CD4-positive, alpha-beta T cell treated with Interleukin-4 for 4 hours (primary cell): ENCODE measurements around the gene SLC5A6.

Experiments
- DNase-seq: peaks from one replicate; pipeline ENCODE4 v3.0.0-alpha.2; 2020

Gene SLC5A6

DNA sequence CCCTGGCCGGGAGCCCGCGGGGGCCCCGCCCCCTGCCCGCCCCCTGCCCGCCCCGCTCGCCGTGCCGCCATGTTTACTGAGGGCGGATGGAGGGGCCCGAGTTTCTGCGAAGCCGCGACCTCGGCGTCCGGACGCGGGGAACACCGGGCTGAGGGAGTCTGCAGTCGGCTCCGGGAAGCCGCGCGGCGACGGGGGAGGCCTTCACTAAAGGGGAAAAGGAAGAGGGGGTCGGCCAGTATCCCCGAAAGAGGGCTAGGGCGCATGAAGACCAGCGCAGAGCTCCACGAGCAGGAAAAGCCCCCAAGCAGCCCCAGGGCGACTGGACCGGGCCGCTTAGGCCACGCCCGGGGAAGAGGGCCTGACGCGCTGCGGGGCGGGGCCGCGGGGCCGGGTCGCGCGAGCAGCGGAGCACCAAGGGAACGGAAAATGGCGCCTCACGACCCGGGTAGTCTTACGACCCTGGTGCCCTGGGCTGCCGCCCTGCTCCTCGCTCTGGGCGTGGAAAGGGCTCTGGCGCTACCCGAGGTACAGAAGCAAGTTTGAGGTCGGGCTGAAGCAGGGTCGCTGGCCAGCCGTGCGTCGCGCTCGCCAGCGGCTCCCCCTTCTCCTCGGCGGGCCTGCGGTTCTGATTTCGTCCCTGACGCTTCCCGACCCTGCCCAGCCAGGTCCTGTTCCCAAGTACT lies at the start of gene SLC5A6, which contains the start of gene ATRAID:
Gene SLC5A6, minus strand, starts transcription at position 326 of the 683 bp plus-strand sequence. CDS start 4,618 bp downstream, outside the sequence.
Gene ATRAID, plus strand, starts transcription at position 99 of the 683 bp plus-strand sequence. Its CDS starts 328 bp downstream, at position 427.
- DNase-seq = peak; percentile 85

GRCh38 chr2:27261241-27261925 lies 49.3 kb upstream of the SLC5A6 start:
- DNase-seq = no peak

DNA sequence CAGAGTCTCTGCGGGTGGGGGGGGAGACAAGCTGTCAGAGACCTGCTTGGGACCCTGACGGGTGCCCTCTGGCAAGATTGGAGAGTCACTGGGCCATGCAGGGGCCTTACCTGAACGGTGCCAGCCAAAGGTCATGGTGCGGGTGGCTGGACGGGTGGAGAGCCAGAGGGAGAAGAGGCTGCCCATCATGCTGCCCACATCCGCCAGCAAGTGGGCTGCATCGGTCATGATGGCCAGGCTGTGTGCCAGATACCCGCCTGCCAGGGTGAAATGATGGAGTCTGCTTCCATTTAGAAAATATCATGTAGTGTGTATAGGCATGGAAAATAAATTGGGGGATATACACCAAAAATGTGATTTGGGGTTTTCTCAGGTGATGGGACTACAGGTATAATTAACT lies 46.0 kb upstream of the SLC5A6 start:
- DNase-seq = no peak

GRCh38 chr2:27256855-27257454 lies 44.9 kb upstream of the SLC5A6 start:
- no peak for DNase-seq

DNA sequence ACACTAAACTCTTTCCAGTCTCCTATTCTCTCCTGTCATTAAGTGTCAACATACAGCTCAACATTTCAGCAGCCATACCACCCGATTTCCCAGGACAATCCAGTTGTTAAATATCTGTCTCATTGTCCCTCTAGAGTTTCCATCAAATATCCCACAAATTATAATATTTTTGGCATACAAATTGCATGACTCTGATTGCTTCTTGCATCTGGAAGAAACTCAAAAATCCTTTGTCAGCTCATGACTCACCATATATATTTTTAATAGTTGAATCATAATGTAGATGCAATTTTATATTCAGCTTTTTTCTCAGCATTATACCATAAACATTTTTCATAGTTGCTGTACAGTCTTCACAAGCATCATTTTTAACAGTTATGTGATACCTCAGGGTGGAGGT lies 43.6 kb upstream of the SLC5A6 start:
- DNase-seq = no peak

DNA sequence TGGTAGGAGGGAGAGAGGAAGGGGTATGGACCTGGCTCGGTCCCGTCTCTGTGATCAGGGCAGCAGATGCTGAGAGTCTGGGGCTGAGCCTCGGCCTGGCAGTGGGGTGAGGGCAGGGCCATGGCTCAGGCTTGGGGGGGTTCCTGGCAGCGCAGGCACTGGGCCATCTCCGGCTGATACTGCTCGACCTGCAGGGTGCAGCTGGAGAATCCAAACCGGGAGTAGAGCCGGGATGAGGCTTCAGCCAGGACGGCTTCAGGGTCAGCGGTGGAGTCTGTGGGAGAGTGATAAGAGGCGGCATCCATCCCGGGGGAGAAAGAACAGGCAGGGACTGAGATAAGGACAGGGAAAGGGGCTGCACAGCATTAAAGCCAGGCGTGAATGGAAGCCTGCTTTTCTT lies 43.1 kb upstream of the SLC5A6 start:
- no peak for DNase-seq

- DNase-seq = no peak
Measured at GRCh38 chr2:27251766-27252165, 39.7 kb upstream of the SLC5A6 start.

DNA sequence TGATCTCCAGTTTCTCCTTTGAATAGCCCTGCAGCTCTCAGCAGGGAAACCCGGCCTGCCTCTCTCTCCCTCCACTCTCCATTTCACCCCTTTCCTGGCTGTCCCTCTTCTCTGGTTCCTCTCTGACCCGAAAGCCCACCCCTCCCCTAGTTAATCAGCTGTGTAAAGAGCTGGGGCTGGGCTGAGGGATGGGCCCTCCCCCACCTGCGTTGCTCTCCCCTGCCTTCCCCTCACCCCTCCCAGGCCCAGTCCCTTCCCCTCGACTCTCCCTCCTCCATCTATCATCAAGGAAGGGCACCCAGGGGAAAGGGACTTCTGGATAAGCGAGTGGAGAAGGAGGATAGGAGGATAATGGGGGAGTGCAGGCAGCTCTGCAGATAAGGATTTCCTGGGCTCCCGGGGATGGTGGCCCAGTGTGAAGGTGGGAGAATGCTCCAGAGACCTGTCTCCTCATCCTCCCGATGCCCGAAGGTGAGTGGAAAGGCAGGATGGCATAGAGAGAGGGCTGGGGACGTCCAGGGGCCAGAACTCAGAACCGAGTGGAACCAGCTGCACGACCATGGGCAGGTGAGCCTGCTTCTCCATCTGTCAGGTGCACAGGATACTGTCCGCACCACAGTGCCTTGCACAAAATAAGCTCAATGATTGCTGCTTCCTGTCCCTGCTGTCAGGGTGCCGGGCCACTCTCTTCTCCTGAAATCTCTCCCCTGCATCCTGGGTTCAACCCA lies 38.7 kb upstream of the SLC5A6 start:
- DNase-seq = no peak

DNA sequence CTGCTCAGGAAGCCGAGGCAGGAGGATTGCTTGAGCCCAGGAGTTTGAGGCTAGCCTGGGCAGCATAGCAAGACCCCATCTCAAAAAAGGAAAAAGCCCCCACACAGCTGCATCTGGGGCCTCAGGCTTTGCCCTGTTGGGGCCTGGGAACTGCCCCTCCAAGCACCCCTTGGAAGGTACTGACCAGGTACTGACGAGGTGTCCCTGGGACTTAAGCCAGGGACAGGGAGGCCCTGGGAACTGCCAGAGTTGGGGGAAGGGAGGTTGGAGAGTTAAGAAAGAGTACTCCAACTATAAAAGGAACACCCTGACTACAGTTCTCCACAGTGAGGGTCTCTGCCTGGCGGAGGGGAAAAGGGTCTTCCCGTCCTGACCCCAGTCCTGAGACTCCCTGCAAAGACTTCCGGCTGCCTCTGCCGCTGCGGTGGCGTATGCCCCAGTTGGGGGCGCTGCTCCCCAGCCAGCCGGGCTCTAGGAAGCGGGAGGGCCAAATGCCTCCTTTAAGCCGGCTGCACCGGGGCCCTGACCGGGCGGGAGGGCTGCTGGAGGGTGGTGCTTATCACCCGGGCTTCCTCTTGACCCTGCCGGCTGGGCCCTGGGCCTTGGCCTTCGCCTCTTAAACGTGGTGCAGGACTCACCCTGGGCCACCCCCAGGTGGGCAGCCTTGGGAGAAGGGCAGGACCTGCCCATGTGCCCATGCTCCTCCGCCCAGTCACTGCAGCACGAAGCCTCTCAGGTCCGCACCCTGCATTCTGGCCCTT lies 38.0 kb upstream of the SLC5A6 start:
- peak; percentile 31 for DNase-seq

- no peak for DNase-seq
Measured at GRCh38 chr2:27249159-27249890, 37.3 kb upstream of the SLC5A6 start.

DNA sequence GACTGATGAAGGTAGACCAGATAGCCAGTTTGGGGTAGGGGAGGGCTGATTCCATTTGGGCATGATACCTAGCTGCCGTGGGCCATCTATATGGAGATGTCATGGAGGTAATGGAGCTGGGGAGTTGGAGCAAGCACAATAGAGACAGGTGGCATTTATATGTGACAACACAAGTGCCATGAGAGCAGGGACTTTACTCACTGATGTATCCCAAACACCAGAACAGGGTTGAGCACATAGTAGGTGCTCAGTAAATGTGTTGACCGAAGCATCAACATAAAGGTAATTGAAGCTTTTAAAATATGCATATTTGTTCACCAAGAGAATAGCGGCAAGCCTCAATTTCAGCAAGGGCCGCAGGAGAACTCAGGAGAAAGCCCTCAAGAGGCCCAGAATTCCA lies 35.8 kb upstream of the SLC5A6 start:
- no peak for DNase-seq

- no peak for DNase-seq
Measured at GRCh38 chr2:27245626-27246025, 33.6 kb upstream of the SLC5A6 start.

DNA sequence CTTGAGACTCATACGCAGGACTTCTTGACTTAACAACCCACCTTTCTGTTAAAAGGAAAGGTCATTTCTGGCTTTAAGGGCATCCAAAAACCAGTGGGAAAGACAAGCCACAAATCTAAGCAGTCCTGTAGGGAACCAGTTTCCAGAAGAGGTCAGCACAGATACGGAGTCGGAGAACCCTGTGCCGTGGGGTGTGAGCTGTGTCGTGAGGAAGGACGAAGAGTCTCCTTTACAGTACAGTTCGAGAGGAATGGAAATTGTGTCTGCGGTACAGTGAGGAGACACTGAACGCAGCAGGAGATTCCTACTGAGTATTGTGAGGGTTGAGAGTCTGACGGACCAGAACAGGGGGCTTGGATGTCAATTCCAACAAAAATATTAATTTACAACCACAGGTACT lies 33.0 kb upstream of the SLC5A6 start:
- no peak for DNase-seq

GRCh38 chr2:27243391-27244130 lies 31.5 kb upstream of the SLC5A6 start:
- no peak for DNase-seq

GRCh38 chr2:27242614-27242951 lies 30.5 kb upstream of the SLC5A6 start:
- no peak for DNase-seq

DNA sequence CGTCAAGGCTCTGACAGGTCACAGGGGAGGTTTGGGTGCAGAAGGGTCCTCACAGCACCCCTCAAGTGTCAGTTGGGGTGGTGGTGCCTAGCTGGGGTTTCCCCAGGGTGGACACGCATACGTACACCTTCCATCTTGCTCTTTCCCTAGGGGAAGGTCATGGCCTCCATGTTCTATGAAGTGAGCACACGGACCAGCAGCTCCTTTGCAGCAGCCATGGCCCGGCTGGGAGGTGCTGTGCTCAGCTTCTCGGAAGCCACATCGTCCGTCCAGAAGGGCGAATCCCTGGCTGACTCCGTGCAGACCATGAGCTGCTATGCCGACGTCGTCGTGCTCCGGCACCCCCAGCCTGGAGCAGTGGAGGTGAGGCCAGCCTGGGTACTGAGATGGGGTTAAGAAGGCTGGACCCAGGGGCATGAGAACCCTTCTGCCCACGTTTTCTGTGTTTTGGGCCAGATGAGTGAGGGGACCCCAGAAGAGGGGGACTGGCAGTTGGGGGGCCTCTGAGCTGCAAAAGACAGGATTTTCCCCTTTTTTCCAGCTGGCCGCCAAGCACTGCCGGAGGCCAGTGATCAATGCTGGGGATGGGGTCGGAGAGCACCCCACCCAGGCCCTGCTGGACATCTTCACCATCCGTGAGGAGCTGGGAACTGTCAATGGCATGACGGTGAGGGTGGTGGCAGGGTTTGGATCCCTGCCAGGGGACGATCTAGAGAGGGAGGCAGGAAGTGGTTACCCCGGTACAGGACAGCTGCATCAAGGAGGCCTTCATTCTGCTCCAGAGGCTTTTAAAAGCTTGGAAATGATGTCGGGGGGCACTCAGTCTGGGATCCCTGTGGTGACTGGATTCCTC lies 29.9 kb upstream of the SLC5A6 start:
- DNase-seq = no peak

- no peak for DNase-seq
Measured at GRCh38 chr2:27240406-27240805, 28.3 kb upstream of the SLC5A6 start.

GRCh38 chr2:27238976-27239375 lies 26.9 kb upstream of the SLC5A6 start:
- no peak for DNase-seq

DNA sequence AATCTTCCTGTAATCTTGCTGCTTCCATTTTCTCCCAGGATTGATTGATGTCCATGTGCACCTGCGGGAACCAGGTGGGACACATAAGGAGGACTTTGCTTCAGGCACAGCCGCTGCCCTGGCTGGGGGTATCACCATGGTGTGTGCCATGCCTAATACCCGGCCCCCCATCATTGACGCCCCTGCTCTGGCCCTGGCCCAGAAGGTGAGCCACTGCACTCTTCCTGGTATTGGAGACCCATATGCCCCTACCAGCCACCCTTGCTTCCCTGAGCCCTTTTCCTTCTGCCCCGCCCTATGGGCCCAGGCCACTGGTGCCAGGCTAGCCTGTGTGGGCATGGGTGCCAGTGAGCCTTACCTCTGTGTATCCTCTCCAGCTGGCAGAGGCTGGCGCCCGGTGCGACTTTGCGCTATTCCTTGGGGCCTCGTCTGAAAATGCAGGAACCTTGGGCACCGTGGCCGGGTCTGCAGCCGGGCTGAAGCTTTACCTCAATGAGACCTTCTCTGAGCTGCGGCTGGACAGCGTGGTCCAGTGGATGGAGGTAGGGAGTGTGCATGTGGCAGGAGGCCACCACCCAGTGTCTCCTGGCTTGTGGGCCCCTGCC lies 25.4 kb upstream of the SLC5A6 start:
- no peak for DNase-seq

GRCh38 chr2:27236626-27237025 lies 24.6 kb upstream of the SLC5A6 start:
- no peak for DNase-seq
